Gastrocnemius medialis (tissue), 4 donors: ENCODE results near the gene DMBX1. TPM values are rescaled to one million over a fixed set of nuclear protein-coding genes. Genes with fewer than 3 reads are reported as not detected.

Source experiments
- ATAC-seq, 2 donors: fragments of 150-250 bp; one replicate each; pipeline ENCODE4 v1.9.1; 2016
- DNase-seq, 2 donors: peaks; one replicate each; pipeline ENCODE4 v3.0.0-alpha.2; 2019
- H3K27ac ChIP-seq, 4 donors: fragments of 200-600 bp; sonication (generic); 1 replicate in 1 of 4; 2 replicates in 3 of 4; pipeline ENCODE4 v1.5.1; 2016 to 2018; ENCODE audit warnings: mild to moderate bottlenecking in 2 of 4, moderate library complexity in 1 of 4
- H3K27me3 ChIP-seq, 3 donors: fragments of 200-600 bp; sonication (generic) in 2 of 3; 1 replicate in 1 of 3; 2 replicates in 2 of 3; pipeline versions ENCODE4 v1.5.1 to v1.6.0; 2016 to 2019; ENCODE audit warnings: mild to moderate bottlenecking in 1 of 3, moderate library complexity in 1 of 3
- H3K36me3 ChIP-seq, 2 donors: fragments of 200-600 bp; sonication (generic) in 1 of 2; one replicate each; pipeline ENCODE4 v1.5.1; 2017 to 2018
- H3K4me1 ChIP-seq, 2 donors: fragments of 200-600 bp; sonication (generic) in 1 of 2; one replicate each; pipeline ENCODE4 v1.5.1; 2016 to 2017; ENCODE audit warnings: mild to moderate bottlenecking in 2 of 2
- H3K4me3 ChIP-seq, 4 donors: fragments of 200-600 bp; sonication (generic) in 3 of 4; 1 replicate in 1 of 4; 2 replicates in 3 of 4; pipeline ENCODE4 v1.5.1; 2016 to 2019; ENCODE audit warnings: mild to moderate bottlenecking in 2 of 4
- H3K9me3 ChIP-seq, 3 donors: fragments of 200-600 bp; sonication (generic) in 2 of 3; 1 replicate in 1 of 3; 2 replicates in 2 of 3; pipeline ENCODE4 v1.5.1; 2016 to 2019
- POLR2A ChIP-seq, 2 donors: fragments of 450-650 bp; IDR thresholded peaks; one replicate each; pipeline ENCODE4 v1.6.1; 2017; ENCODE audit warnings: antibody characterized with exemption in 2 of 2, mild to moderate bottlenecking in 2 of 2, moderate library complexity in 2 of 2
- in situ Hi-C, 4 donors: fragments of 200-750 bp; cut with MboI; loops; one replicate each; pipeline versions ENCODE4 v1.15.0 to v1.8.0; 2017; ENCODE audit warnings: low sequenced_read_pairs in 4 of 4
- intact Hi-C: fragments of 100-400 bp; cut with DNase I; formaldehyde crosslinking; loops from one replicate; pipeline ENCODE4 v1.15.1; 2023; ENCODE audit warnings: low total_unique reads
- total RNA-seq, 4 donors: library from RNA; depleted of rRNA; stranded (reverse); fragments of >200 nt; gene quantifications; one replicate each; pipeline versions ENCODE4 v1.1.0 to v1.2.3, GENCODE V29; 2016
- TF ChIP-seq, protein P1 (sequence below), 5 experiments: fragments of 450-650 bp in 3 of 5; fragments of 200-600 bp in 2 of 5; sonication (generic) in 2 of 5; IDR thresholded peaks in 4 of 5; conservative IDR thresholded peaks in 1 of 5; 1 replicate in 4 of 5; 2 replicates in 1 of 5; pipeline ENCODE4 v1.5.1; 2016 to 2019; ENCODE audit warnings: antibody characterized with exemption in 5 of 5, mild to moderate bottlenecking in 3 of 5, moderate library complexity in 3 of 5

Gene DMBX1
- total RNA-seq, 4 donors from 2014 or later: not detected

DNA sequence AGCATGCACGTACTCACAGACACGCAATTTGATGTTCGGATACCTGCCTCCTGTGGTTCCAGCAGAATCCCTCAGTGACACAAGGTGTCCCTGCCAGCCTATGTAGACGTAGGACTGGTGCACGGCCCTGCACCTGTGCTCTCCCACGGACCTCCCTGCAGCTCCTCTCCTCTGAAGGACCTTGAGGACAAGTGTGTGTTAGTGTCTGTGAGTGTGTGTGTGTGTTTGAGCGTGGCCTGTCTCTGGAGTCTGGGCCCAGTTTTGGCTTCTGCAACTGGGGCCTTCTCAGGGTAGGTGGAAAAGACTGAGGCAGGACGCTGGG, 22.5 kb upstream of the DMBX1 start:
- Histone ChIP-seq H3K4me1 (peaks cover 3 to 4% of the 10 kb centered on the region in 2 donors), H3K4me3 (peak overlapping the region; percentile 61 to 72 (median 68)), H3K36me3 (no peaks in the 10 kb centered on the region), H3K27ac (no peak overlapping the region), H3K9me3 (no peaks in the 10 kb centered on the region), H3K27me3 (no peaks in the 10 kb centered on the region)
- TF ChIP-seq POLR2A (IDR thresholded peaks at IDR 0.05): no peak
- TF ChIP-seq, protein P1, sequence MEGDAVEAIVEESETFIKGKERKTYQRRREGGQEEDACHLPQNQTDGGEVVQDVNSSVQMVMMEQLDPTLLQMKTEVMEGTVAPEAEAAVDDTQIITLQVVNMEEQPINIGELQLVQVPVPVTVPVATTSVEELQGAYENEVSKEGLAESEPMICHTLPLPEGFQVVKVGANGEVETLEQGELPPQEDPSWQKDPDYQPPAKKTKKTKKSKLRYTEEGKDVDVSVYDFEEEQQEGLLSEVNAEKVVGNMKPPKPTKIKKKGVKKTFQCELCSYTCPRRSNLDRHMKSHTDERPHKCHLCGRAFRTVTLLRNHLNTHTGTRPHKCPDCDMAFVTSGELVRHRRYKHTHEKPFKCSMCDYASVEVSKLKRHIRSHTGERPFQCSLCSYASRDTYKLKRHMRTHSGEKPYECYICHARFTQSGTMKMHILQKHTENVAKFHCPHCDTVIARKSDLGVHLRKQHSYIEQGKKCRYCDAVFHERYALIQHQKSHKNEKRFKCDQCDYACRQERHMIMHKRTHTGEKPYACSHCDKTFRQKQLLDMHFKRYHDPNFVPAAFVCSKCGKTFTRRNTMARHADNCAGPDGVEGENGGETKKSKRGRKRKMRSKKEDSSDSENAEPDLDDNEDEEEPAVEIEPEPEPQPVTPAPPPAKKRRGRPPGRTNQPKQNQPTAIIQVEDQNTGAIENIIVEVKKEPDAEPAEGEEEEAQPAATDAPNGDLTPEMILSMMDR (IDR thresholded peaks at IDR 0.05 in 4 of 5, conservative IDR thresholded peaks at IDR 0.05 in 1 of 5): no peak
- ATAC-seq: peak in 1 of 2 donors; percentile 8
- DNase-seq: no peak
- in situ Hi-C loops: no loop called here
- intact Hi-C loops: no loop called here

DNA sequence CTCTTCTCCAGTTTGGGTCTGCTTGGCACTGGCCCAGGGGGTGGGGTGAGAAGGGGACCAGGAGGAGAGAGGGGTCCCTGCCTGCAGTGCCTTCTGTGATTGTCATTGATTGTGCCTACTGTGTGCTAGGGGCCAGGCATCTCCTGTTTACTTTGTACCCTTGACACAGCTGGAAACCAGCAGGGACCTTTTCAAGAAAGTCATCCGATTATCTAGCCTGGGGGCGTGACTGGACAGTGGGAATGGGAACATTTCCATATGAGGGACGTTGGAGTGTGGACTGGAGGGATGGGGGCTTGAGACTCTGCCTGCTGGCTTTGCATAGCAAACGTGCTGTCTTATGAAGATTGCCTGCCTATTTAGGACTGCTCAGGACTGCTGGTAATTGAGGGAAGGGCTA, 19.8 kb upstream of the DMBX1 start:
- H3K4me1 ChIP-seq: peaks cover 3 to 4% of the 10 kb centered on the region in 2 donors
- no peak for TF ChIP-seq POLR2A (IDR thresholded peaks at IDR 0.05)
- TF ChIP-seq, protein P1 (IDR thresholded peaks at IDR 0.05 in 4 of 5, conservative IDR thresholded peaks at IDR 0.05 in 1 of 5): no peak
- in situ Hi-C loops: loop anchor here in 1 of 4 donors (10.0 kb wide), 1 partner anchor 55 kb away; no protein-coding TSS in a partner anchor
- no peak overlapping the region for H3K27ac ChIP-seq
- H3K36me3 ChIP-seq: no peaks in the 10 kb centered on the region
- no peak overlapping the region for H3K4me3 ChIP-seq
- peaks cover 0 to 3% (median 0%) of the 10 kb centered on the region in 3 donors for H3K27me3 ChIP-seq
- DNase-seq (no peak), ATAC-seq (no peak)
- H3K9me3 ChIP-seq: no peaks in the 10 kb centered on the region
- intact Hi-C loops: no loop called here

DNA sequence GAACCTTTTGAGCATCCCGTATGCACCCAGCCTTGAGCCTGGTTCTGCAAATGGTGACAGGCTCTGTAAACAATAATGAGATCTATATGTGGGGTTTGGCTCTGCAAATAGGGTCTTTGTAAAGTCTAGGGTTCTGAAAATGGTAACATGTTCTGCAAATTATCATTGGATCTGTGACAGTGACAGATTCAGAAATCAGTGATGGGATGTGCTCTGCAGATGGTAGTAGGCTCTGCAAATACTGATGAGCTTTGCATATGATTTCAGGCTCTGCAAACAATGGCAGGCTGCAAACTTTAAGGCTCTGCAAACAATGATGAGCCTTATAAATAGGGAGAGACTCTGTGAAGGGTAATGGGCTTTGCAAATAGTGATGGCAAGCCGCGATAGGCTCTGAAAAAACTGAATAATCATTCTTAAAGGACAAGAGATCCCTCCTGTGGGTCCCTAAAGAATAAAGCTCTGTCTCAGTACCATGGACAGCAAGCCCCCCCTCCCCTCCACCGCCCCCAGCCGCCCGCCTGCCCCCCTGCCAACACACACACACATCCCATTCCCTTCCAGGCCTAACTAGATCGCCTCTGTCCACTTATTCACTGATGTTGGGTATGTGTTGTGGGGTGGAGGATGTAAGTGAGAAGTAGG, 17.7 kb upstream of the DMBX1 start:
- TF ChIP-seq, protein P1 (IDR thresholded peaks at IDR 0.05 in 4 of 5, conservative IDR thresholded peaks at IDR 0.05 in 1 of 5): no peak
- peaks cover 0 to 6% (median 0%) of the 10 kb centered on the region in 3 donors for H3K27me3 ChIP-seq
- in situ Hi-C loops: loop anchor here in 1 of 4 donors (10.0 kb wide), 1 partner anchor 53 kb away; no protein-coding TSS in a partner anchor
- intact Hi-C loops: no loop called here
- H3K27ac ChIP-seq: no peak overlapping the region
- DNase-seq (no peak), ATAC-seq (no peak)
- H3K9me3 ChIP-seq: no peaks in the 10 kb centered on the region
- H3K4me3 ChIP-seq: no peak overlapping the region
- H3K36me3 ChIP-seq: no peaks in the 10 kb centered on the region
- peaks cover 1 to 2% of the 10 kb centered on the region in 2 donors for H3K4me1 ChIP-seq

DNA sequence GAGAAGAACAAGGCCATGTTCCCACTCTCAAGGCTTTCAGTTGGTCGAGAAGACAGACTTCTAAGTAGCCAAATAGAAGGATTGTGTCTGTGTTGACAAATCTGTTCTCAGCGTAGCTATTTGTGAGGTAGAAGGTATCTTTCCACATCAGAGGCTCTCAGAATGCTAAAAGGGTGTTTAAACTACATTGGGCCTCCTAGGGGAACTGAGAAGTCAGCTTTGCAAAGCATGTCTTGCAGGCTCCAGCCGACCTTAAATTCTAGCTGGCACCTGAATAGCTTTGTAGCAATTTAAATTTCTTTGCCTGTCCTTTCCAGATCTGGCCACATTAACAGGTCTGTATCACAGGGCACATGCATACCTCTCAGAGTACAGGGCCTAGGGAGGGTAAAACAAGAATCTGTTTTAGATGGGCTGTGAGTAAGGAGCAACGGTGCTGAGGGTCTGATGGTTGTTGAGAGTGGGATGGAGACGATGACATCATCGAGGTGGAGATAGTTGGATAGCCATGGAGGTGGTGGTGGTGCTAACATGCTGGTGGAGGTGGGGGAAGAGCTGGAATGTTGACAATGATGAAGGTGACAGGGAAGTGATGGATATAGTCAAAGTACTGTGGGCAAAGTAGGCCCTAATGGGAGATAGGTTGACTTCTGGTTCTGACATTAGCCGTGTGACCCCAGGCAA, 17.0 kb upstream of the DMBX1 start:
- Histone ChIP-seq H3K4me3 (no peak overlapping the region), H3K4me1 (no peaks in the 10 kb centered on the region), H3K27me3 (peaks cover 0 to 6% (median 0%) of the 10 kb centered on the region in 3 donors), H3K36me3 (no peaks in the 10 kb centered on the region), H3K27ac (no peak overlapping the region), H3K9me3 (no peaks in the 10 kb centered on the region)
- TF ChIP-seq POLR2A (IDR thresholded peaks at IDR 0.05): no peak
- TF ChIP-seq, protein P1 (IDR thresholded peaks at IDR 0.05 in 4 of 5, conservative IDR thresholded peaks at IDR 0.05 in 1 of 5): no peak
- in situ Hi-C loops (loop anchor here in 1 of 4 donors (10.0 kb wide), 1 partner anchor 52 kb away; no protein-coding TSS in a partner anchor), intact Hi-C loops (no loop called here)
- no peak for DNase-seq
- no peak for ATAC-seq
